COLO668 (cell line): Measurements from ENCODE around the gene SPATA33.

Source experiments
- DNase-seq: peaks from one replicate; lab custom pipeline; 2025; ENCODE audit not compliant: unreplicated experiment; lab: John Stamatoyannopoulos, UW

SPATA33 gene

GRCh38 chr16:89657442-89658220 is at the start of gene SPATA33, which contains the start of gene CHMP1A:
Gene SPATA33 (plus strand): TSS chr16:89657836. CDS start chr16:89657912, 76 bp downstream.
Gene CHMP1A (minus strand): TSS chr16:89657708. CDS start chr16:89657588, 120 bp downstream.
- DNase-seq: peak; percentile 94

GRCh38 chr16:89607937-89608740 is 49.5 kb upstream of the SPATA33 start:
- no peak for DNase-seq

DNA sequence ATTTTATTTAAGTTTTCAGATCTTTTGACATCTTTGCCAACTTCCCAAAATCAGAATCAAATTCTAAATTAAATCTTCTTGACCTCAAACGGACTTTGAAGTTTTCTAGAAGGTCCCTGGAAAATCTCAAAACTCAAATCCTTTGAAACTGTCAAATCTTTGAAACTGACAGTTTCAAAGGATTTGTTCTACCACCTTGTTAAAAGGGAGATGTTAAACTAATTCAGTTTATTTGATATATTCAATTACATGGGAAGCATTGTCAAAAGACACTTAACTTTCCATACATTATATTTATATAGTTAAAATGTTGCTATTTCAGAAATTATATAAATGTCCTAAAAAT is 47.6 kb upstream of the SPATA33 start:
- no peak for DNase-seq

DNA sequence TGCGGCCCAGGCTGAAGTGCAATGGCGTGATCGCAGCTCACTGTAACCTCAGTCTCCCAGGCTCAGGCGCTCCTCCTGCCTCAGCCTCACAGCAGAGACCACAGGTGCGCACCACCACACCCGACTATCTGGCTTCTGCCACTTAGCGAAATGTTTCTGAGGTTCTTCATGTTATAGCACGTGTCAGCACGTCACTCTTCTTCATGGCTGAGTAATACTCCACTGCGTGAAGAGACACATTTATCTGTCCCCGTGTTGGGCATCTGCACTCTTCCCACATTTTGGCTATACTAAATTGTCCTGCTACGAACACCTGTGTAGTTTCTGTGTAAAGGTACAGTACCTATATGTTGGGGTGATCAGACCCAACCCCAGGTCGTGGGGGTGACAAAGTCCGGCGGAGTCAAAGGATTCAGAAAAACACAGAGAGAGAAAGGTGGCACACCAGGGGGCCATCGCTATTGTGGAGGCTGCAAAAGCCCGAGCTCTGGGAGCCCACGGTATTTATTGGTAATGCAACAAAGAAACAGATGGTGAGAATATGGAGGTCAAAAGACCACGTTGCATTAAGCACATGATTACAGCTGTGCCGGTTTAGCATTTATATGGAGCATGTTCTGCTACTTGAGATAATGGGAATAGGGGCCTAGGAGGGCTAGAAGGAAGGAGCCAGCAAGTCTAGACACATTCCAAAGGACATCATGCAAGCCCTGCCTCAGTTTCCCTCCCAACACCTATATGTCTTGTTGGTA is 45.0 kb upstream of the SPATA33 start:
- no peak for DNase-seq

DNA sequence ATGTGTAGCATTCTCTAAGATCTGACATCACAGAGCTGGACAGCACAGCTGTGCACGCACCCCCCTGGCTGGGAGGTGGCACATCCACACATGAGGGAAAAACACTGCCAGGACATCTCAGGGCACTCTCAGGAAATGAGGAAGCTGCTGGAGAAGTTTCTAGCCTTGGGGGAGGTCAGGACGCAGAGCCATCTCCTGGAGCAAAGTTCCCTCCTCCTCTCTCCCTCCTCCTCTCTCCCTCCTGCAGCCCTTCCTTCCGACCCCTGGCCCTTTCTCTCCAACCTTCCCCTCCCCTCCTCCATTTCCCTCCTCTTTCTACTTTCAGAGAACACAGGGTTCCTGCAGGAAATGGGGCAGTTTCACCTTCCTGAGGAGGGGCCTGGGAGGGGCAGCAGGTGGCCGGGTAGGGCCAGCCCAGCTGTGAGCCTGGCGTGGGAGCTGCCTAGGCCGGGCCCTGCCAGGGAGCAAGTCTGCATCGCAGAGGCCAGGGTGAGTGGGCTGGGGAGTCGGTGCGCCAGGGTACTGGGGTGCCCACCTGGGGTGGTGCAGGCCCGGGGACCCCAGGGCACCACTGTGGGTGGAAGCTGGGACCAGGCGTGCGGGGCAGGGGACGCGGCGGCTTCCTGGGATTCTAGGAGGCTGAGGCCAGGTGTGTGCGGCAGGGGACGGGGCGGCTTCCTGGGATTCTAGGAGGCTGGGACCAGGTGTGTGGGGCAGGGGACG is 44.2 kb upstream of the SPATA33 start, which contains the start of gene DPEP1:
Gene DPEP1 (plus strand): TSS at position 412 of the 723 bp plus-strand sequence. CDS start 16,769 bp downstream, outside the sequence.
- peak; percentile 21 for DNase-seq

DNA sequence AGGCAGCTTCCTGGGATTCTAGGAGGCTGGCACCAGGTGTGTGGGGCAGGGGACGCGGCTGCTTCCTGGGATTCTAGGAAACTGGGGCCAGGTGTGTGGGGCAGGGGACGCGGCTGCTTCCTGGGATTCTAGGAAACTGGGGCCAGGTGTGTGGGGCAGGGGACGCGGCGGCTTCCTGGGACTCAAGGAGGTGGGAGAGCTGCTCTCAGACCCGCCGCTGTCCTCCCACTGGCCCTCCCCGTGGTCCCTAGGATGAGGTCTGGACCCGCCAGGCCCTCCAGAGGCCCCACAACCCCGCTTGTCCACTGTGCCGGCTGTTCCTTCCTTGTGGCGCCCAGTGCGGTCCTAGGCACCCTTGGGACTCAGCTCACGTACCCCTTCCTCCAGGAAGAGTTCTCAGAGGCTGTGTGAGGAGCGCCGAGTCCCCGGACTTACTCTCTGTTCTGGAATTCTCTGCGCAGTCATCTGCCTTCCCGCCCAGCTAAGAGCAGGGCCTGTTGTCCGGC is 43.6 kb upstream of the SPATA33 start:
- DNase-seq: no peak

DNA sequence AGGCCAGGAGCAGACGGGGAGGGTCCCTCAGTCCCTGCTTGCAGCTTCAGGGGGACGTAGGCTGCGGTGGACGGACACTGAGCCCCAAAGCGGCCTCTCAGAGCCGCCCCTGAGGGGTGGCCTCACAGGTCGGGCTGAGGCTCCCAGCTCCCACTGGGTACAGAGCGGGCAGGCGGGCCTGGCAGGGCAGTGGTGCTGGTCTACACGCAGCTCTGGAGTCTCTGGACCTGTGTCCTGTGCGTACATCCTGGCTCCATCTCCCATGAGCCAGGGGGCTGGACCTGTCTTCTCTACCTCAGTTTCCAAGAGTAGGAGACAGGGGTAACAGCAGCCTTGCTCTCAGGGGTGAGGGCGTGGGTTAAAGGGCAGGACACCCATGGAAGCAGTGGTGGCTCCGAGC is 42.5 kb upstream of the SPATA33 start:
- DNase-seq: no peak

DNA sequence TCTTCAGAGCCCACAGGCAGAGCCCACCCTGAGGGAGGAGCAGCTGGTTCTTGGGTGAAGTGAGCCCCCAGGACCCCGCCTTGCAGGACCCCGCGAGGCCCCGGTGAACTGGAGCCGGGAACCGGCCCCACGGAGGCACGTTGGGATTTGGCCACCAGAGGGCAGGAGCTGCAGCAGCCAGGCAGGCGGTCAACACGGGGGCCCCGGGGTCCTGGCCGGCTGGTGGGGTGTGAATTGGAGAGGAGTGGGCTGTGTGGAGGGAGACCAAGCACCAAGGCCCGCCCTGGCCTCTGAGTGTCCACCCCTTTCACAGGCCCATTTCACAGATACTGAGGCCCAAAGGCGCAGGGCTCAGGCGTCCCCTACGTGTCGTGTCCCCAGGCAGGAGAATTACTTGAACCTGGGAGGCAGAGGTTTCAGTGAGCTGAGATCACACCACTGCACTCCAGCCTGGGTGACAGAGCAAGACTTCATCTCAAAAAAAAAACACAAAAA is 42.0 kb upstream of the SPATA33 start:
- DNase-seq: peak; percentile 33

- DNase-seq: no peak
Measured at GRCh38 chr16:89616623-89617022, 41.0 kb upstream of the SPATA33 start.

DNA sequence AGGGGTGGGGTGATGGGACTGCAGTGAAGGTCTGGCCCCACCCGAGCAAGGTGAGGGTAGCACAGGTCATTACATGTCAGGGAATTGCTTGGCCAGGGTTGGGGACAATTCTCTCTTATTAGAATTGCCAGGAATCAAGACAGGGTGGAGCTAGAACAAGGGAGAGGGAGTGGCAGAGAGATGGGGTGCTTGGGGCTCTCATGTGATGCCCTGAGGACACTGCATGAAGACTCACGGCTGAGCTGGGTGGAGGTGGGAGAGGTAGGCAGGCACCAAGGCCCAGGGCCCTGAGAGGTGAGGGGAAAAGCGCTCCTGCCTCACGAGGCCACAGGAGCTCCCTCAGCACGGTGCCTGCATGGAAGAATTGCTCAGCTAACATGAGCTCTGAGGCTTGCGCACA is 40.6 kb upstream of the SPATA33 start:
- DNase-seq: no peak

DNA sequence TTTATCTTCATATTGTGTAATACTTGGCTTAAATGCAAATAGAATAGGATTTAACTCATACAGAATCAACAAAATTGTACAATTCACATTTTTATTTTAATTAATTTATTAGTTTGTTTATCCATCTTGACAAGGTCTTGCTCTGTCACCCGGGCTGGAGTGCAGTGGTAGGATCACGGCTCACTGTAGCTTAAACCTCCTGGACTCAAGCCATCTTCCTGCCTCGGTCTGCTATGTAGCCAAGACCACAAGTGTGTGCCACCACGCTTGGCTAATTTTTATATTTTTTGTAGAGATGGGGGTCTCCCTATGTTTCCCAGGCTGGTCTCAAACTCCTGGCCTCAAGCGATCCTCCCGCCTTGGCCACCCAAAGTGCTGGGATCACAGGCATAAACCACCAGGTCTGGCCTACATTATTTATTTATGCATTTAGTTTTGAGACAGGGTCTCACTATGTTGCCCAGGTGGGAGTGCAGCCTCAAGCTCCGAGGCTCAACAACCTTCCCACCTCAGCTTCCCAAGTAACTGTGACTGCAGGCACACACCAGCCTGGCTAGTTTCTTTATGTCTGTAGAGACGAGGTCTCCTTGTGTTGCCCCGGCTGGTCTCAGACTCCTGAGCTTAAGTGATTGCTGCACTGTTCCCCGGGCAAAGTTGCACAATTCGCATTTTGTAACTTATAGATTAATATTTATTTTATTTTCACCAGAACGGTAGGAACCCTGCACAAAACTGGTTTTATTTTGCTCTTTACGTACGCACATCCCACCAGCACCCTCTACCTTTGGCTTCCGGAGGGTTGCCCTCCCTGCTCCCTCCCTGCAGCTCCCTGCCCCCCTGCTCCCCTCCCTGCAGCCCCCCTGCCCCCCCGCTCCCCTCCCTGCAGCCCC is 39.3 kb upstream of the SPATA33 start:
- no peak for DNase-seq

DNA sequence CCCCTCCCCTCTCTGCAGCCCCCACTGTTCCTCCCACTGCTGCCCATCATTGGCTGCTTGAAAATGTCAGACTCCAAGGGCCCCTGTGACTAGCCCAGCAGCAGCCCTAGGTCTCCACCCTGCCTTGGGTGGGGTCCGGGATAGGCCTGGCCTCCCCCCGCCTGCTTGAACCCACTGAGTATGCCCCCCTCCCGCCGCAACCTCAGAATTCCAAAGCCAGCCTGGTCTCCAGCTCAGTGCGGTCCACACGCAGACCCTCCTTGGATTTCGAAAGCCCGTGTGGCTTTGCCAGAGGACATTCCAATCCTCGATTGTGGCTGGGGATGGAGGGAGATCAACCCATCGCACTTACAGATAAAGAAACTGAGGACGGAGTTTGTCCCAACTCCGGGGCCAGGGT is 37.8 kb upstream of the SPATA33 start:
- no peak for DNase-seq

DNA sequence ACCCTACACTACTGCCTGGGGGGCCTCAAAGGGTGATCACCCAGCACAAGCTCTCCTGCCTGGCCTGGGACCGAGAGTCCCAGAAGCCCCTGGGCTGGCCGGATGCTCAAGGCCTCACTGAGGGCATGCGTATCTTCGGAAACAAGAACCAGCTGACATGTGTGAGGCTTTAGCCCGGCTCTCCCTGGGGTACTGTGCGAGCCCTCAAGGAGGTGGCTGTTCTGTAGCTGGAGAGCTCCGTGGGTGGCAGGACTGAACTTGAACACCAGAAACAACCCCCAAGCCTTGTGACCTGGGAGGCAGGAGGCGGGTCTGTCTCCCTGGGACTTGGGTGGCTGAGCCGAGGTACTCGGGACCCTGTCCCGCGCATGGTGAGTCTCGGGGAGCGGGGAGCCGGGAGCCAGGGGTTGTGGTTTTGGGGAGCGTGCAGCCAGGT is 37.2 kb upstream of the SPATA33 start:
- no peak for DNase-seq

GRCh38 chr16:89621136-89621697 is 36.4 kb upstream of the SPATA33 start:
- DNase-seq: no peak

DNA sequence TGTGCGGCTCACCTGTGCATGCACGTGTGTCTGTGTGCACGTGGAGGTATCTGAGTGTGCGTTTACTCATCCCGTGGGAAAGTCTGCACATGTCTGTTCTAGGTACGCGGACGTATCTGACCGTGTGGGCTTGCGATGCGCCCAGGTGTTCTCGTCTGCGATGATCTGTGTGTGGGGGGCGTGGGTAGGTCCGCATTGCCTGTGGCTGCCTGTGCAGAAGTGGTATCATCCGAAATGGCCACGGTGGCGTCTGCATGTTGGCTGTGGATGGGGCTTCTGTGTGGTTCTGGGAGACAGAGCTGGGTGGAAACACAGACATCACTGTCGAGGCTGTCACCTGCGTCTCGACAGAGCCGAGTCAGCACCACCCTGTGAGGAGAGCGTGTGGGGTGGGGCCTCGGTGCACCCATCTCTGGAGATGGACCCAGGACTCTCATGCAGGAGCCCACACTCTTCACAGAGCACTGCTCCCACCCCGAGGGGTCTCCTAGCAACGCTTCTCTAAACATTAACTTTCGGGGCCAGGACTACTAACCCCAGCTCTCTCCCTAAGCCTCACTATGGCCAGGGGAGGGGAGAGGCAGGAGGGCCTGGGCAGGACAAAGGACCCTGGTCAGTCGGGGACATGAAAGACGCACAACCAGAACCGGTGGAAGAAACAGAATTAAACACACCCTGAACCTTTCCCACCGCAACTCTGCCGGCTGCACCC is 35.8 kb upstream of the SPATA33 start:
- no peak for DNase-seq

GRCh38 chr16:89623511-89624261 is 34.0 kb upstream of the SPATA33 start:
- no peak for DNase-seq
